ENCODE results near the gene OPA1.

Gene OPA1

DNA sequence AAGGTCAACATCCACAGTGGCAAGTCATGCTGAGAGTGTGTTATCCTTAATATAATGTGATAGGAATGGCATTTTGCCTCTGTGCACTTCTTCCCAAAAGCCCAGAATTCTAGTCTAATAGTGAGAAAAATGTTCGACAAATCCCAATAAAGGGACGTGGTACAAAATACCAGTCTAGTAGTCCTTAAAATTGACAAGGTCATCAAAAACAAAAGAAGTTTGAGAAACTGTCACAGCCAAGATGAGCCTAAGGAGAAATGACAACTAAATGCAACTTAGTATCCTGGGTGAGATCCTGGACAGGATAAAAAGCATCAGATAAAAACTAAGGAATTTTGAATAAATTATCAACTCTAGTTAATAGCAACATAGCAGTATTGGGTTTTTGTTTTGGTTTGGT, 23.9 kb upstream of the OPA1 start:
- Histone ChIP-seq H3K4me3 (ENCODE audit: insufficient read length, low read depth) (no peak overlapping the region), H3K4me1 (ENCODE audit: insufficient read depth, insufficient read length) (no peaks in the 10 kb centered on the region), H3K36me3 (ENCODE audit: insufficient read depth, insufficient read length, low read length) (no peaks in the 10 kb centered on the region), H3K9ac (ENCODE audit: insufficient read length, low read depth) (no peak overlapping the region), H3K9me3 (ENCODE audit: insufficient read depth, low read length) (no peaks in the 10 kb centered on the region), H3K27me3 (ENCODE audit: insufficient read depth, insufficient read length) (no peaks in the 10 kb centered on the region)
- TF ChIP-seq YY1 (IDR thresholded peaks at IDR 0.05; ENCODE audit: insufficient read depth, insufficient read length) (no peak), SUZ12 (IDR thresholded peaks at IDR 0.05; ENCODE audit: extremely low read depth, insufficient read depth, insufficient read length) (no peak), ZNF274 (IDR thresholded peaks at IDR 0.05; ENCODE audit: low read depth, low read length) (no peak)
- no peak for DNase-seq (ENCODE audit: low read depth, low spot score)

GRCh38 chr3:193572426-193572908, 20.5 kb upstream of the OPA1 start:
- no peak for TF ChIP-seq YY1 (IDR thresholded peaks at IDR 0.05; ENCODE audit: insufficient read depth, insufficient read length)
- no peak for TF ChIP-seq SUZ12 (IDR thresholded peaks at IDR 0.05; ENCODE audit: extremely low read depth, insufficient read depth, insufficient read length)
- TF ChIP-seq ZNF274 (IDR thresholded peaks at IDR 0.05; ENCODE audit: low read depth, low read length), result no peak
- no peaks in the 10 kb centered on the region for H3K27me3 ChIP-seq (ENCODE audit: insufficient read depth, insufficient read length)
- H3K9me3 ChIP-seq (ENCODE audit: insufficient read depth, low read length), result no peaks in the 10 kb centered on the region
- H3K4me1 ChIP-seq (ENCODE audit: insufficient read depth, insufficient read length), result no peaks in the 10 kb centered on the region
- peak; percentile 52 for DNase-seq (ENCODE audit: low read depth, low spot score)
- no peaks in the 10 kb centered on the region for H3K36me3 ChIP-seq (ENCODE audit: insufficient read depth, insufficient read length, low read length)
- H3K9ac ChIP-seq (ENCODE audit: insufficient read length, low read depth), result no peak overlapping the region
- no peak overlapping the region for H3K4me3 ChIP-seq (ENCODE audit: insufficient read length, low read depth)

DNA sequence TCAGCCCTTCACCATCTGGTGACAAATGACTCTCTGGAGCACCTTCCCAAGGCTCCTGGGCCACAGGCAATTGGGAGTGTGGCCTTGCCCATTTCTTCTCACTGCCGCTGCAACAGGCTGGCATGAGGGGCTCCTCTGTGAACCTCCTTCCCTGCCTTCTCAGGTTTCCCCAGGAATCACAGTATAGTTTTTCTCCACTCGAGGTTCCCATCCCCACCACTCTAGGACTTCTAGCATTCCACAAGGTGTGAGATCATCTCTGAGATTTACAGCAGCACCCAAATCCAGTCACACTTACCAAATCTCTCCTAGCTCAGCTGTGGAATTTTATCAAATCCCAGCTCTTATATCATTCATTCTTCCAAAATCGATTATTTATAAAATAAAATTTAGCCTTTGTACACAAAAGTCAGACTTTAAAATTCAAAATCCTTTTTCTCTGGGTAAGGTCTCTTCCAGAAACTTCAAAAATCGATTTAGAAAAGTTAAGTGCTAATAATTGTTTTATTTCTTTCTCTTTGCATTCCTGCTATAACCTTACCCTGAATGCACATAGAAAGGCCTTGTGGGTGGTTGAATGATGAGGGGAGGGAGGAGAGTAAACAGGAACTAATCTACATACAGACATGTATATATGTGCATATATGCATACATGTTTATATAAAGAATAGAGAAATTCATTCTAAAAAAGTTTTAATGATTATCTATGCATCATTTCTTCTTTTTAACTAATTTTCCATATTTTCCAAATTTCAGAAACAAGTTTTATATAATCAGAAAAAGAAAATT, 19.4 kb upstream of the OPA1 start:
- Histone ChIP-seq H3K36me3 (ENCODE audit: insufficient read depth, insufficient read length, low read length) (no peaks in the 10 kb centered on the region), H3K27me3 (ENCODE audit: insufficient read depth, insufficient read length) (no peaks in the 10 kb centered on the region), H3K9me3 (ENCODE audit: insufficient read depth, low read length) (no peaks in the 10 kb centered on the region), H3K9ac (ENCODE audit: insufficient read length, low read depth) (no peak overlapping the region), H3K4me1 (ENCODE audit: insufficient read depth, insufficient read length) (no peaks in the 10 kb centered on the region), H3K4me3 (ENCODE audit: insufficient read length, low read depth) (no peak overlapping the region)
- TF ChIP-seq SUZ12 (IDR thresholded peaks at IDR 0.05; ENCODE audit: extremely low read depth, insufficient read depth, insufficient read length) (no peak), YY1 (IDR thresholded peaks at IDR 0.05; ENCODE audit: insufficient read depth, insufficient read length) (no peak), ZNF274 (IDR thresholded peaks at IDR 0.05; ENCODE audit: low read depth, low read length) (no peak)
- no peak for DNase-seq (ENCODE audit: low read depth, low spot score)

DNA sequence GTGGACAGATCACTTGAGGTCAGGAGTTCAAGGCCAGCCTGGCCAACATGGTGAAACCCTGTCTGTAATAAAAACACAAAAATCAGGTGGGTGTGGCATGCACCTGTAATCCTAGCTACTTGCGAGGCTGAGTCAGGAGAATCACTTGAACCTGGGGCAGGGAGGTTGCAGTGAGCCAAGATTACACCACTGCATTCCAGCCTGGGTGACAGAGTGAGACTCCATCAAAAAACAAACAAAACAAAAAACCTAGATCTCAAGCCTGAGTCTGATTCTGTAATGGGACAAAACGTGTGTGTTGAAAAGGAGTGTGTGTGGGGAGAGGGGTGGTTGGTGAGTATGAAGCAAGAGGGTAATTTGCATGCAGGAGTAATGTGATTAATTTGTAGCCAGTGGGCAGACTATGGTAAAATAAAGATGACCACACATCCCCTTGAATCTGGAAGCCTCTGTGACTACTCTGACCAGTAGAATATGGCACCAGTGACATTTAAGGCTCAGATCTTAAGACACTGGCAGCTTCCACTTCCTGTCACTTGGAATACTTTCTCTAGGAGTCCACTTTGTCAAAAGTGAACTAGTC, 18.4 kb upstream of the OPA1 start:
- DNase-seq (ENCODE audit: low read depth, low spot score), result no peak
- H3K9me3 ChIP-seq (ENCODE audit: insufficient read depth, low read length), result no peaks in the 10 kb centered on the region
- no peak overlapping the region for H3K4me3 ChIP-seq (ENCODE audit: insufficient read length, low read depth)
- TF ChIP-seq YY1 (IDR thresholded peaks at IDR 0.05; ENCODE audit: insufficient read depth, insufficient read length), result no peak
- TF ChIP-seq SUZ12 (IDR thresholded peaks at IDR 0.05; ENCODE audit: extremely low read depth, insufficient read depth, insufficient read length), result no peak
- no peak for TF ChIP-seq ZNF274 (IDR thresholded peaks at IDR 0.05; ENCODE audit: low read depth, low read length)
- no peaks in the 10 kb centered on the region for H3K36me3 ChIP-seq (ENCODE audit: insufficient read depth, insufficient read length, low read length)
- H3K9ac ChIP-seq (ENCODE audit: insufficient read length, low read depth), result no peak overlapping the region
- H3K27me3 ChIP-seq (ENCODE audit: insufficient read depth, insufficient read length), result no peaks in the 10 kb centered on the region
- H3K4me1 ChIP-seq (ENCODE audit: insufficient read depth, insufficient read length), result no peaks in the 10 kb centered on the region

DNA sequence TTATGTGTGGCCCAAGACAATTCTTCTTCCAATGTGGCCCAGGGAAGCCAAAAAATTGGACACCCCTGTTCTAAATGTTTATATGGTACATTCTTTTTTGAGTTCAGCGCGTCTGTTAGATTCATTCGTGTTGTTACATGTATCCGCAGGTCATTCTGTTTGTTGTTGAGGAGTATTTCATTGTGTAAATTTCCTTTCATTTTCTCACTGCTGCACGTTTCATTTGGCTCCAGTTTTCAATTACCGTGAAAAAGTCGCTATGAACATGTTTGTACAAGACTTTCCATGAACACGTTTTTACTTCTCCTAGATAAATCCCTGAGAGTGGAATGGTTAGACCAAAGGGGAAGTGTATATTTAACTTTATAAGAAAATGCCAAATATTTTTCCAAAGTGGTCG, 7.5 kb upstream of the OPA1 start:
- no peak for DNase-seq (ENCODE audit: low read depth, low spot score)
- peaks cover 3% of the 10 kb centered on the region for H3K4me1 ChIP-seq (ENCODE audit: insufficient read depth, insufficient read length)
- TF ChIP-seq SUZ12 (IDR thresholded peaks at IDR 0.05; ENCODE audit: extremely low read depth, insufficient read depth, insufficient read length), result no peak
- TF ChIP-seq YY1 (IDR thresholded peaks at IDR 0.05; ENCODE audit: insufficient read depth, insufficient read length), result no peak
- TF ChIP-seq ZNF274 (IDR thresholded peaks at IDR 0.05; ENCODE audit: low read depth, low read length), result no peak
- no peak overlapping the region for H3K4me3 ChIP-seq (ENCODE audit: insufficient read length, low read depth)
- H3K36me3 ChIP-seq (ENCODE audit: insufficient read depth, insufficient read length, low read length), result no peaks in the 10 kb centered on the region
- H3K9me3 ChIP-seq (ENCODE audit: insufficient read depth, low read length), result no peaks in the 10 kb centered on the region
- H3K9ac ChIP-seq (ENCODE audit: insufficient read length, low read depth), result no peak overlapping the region
- no peaks in the 10 kb centered on the region for H3K27me3 ChIP-seq (ENCODE audit: insufficient read depth, insufficient read length)

DNA sequence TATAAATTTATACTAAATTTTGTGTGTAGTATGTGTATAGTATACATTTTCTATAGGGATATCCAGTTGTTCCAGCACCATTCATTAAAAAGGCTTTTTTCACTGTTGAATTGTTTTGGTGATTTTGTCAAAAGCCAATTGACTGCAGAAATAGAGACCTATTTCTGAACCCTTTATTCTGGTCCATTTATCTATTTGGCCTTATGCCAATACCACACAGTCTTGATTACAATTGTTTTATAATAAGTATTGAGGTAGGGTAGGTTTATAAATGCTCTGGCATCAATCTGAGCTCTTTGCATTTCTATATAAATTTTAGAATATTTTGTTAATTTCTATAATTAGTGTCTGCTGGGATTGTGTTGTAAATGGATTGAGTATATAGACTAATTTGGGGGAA, 6.5 kb upstream of the OPA1 start:
- no peak overlapping the region for H3K4me3 ChIP-seq (ENCODE audit: insufficient read length, low read depth)
- no peaks in the 10 kb centered on the region for H3K27me3 ChIP-seq (ENCODE audit: insufficient read depth, insufficient read length)
- DNase-seq (ENCODE audit: low read depth, low spot score), result no peak
- TF ChIP-seq ZNF274 (IDR thresholded peaks at IDR 0.05; ENCODE audit: low read depth, low read length), result no peak
- H3K9me3 ChIP-seq (ENCODE audit: insufficient read depth, low read length), result no peaks in the 10 kb centered on the region
- H3K9ac ChIP-seq (ENCODE audit: insufficient read length, low read depth), result no peak overlapping the region
- H3K36me3 ChIP-seq (ENCODE audit: insufficient read depth, insufficient read length, low read length), result no peaks in the 10 kb centered on the region
- peaks cover 3% of the 10 kb centered on the region for H3K4me1 ChIP-seq (ENCODE audit: insufficient read depth, insufficient read length)

- no peak overlapping the region for H3K9ac ChIP-seq (ENCODE audit: insufficient read length, low read depth)
- peaks cover 3% of the 10 kb centered on the region for H3K4me1 ChIP-seq (ENCODE audit: insufficient read depth, insufficient read length)
- no peak overlapping the region for H3K4me3 ChIP-seq (ENCODE audit: insufficient read length, low read depth)
- H3K36me3 ChIP-seq (ENCODE audit: insufficient read depth, insufficient read length, low read length), result no peaks in the 10 kb centered on the region
- DNase-seq (ENCODE audit: low read depth, low spot score), result no peak
- TF ChIP-seq YY1 (IDR thresholded peaks at IDR 0.05; ENCODE audit: insufficient read depth, insufficient read length) (no peak), ZNF274 (IDR thresholded peaks at IDR 0.05; ENCODE audit: low read depth, low read length) (no peak), SUZ12 (IDR thresholded peaks at IDR 0.05; ENCODE audit: extremely low read depth, insufficient read depth, insufficient read length) (no peak)
- H3K27me3 ChIP-seq (ENCODE audit: insufficient read depth, insufficient read length), result peaks cover 8% of the 10 kb centered on the region
- H3K9me3 ChIP-seq (ENCODE audit: insufficient read depth, low read length), result no peaks in the 10 kb centered on the region
Measured at GRCh38 chr3:193589129-193589528, 3.9 kb upstream of the OPA1 start.
